C4-2B (cell line): ENCODE results near the gene ERVMER34-1.
A peak's percentile ranks its signal among the peaks of the same experiment; 100 is the strongest.

Source experiments
- H3K27ac ChIP-seq: fragments of 450-650 bp; 2 replicates; pipeline ENCODE4 v1.5.1; 2017
- CTCF ChIP-seq: fragments of 450-650 bp; conservative IDR thresholded peaks from 2 replicates; pipeline ENCODE4 v1.5.1; 2017; ENCODE audit warnings: mild to moderate bottlenecking
- ZFX ChIP-seq: fragments of 450-650 bp; IDR thresholded peaks from 2 replicates; pipeline ENCODE4 v1.6.1; 2017

ERVMER34-1 gene

GRCh38 chr4:52713456-52713937 is 37.7 kb downstream of the ERVMER34-1 start:
- peak overlapping the region; percentile 94 for H3K27ac ChIP-seq
- TF ChIP-seq ZFX (no peak), CTCF (no peak)

- peak overlapping the region; percentile 94 for H3K27ac ChIP-seq
- no peak for TF ChIP-seq CTCF
- peak; percentile 71 for TF ChIP-seq ZFX
These were observed 38.7 kb downstream of the ERVMER34-1 start for GRCh38 chr4:52712251-52713130.

GRCh38 chr4:52711834-52712250 is 39.4 kb downstream of the ERVMER34-1 start:
- no peak for TF ChIP-seq CTCF
- no peak for TF ChIP-seq ZFX

DNA sequence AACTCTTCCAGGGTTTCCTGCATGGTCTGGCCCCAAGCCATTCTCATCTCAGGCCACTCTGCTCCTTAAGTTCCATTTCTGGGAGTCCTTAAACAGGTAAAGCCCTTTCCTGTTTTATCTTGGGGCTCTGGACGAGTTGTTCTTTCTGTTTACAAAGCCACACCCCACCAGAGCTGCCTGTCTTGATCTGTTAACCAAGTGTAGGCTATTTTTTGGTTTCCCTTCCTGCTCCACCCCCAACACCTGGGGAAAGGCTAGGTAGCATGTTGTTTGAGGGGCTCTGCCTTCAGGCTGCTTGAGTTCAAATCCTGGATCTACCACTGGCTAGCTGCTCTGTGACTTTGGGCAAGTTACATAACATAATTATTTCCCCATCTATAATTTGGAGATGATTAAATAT is 40.0 kb downstream of the ERVMER34-1 start:
- TF ChIP-seq CTCF (no peak), ZFX (no peak)
- H3K27ac ChIP-seq = peak overlapping the region; percentile 26

More at GRCh38 chr4:52711834-52712250, 39.4 kb downstream of the ERVMER34-1 start:
- H3K27ac ChIP-seq = peak overlapping the region; percentile 94

DNA sequence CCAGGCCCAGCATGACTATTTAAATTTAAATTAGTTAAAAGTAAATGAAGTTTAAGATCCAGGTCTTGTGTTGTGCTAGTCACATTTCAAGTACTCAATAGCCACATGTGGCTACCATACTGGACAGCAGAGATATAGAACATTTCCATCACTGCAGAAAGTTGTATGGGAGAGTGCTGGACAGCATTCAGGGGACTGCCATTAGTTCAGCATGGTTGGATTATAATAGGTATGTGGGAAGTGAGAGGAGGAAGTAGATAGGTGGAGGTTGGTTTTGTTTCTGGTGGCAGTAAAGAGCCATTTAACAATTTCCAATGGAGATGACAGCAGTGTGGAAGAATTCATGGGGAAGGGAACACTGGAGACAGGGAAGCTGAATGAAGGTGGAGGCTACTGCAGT is 42.1 kb downstream of the ERVMER34-1 start:
- TF ChIP-seq ZFX = no peak
- TF ChIP-seq CTCF = no peak
- no peak overlapping the region for H3K27ac ChIP-seq

- TF ChIP-seq CTCF = no peak
- TF ChIP-seq ZFX = no peak
These were observed 46.6 kb downstream of the ERVMER34-1 start for GRCh38 chr4:52704661-52705060.

DNA sequence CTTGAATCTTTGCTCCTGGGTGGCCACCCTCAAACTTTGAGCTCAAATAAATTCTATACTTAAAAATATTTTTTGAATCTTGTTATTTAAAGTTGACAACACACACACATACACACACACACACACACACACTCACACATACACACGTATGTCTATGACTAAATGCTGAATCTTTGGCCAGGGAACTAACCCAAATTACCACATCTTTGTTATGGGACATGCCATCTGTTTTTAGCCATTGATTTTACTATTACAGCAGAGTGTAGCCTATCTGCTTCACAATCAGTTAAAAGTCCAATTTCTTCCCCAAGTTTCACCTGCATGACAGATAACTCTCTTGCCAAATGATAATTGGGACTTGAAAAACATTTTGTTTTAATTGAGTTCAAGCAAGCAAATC is 47.1 kb downstream of the ERVMER34-1 start:
- H3K27ac ChIP-seq = no peak overlapping the region
- TF ChIP-seq ZFX = no peak
- no peak for TF ChIP-seq CTCF

More at GRCh38 chr4:52704661-52705060, 46.6 kb downstream of the ERVMER34-1 start:
- no peak overlapping the region for H3K27ac ChIP-seq
